ENCODE data around the gene ARPC5. TPM values are rescaled to one million over a fixed set of nuclear protein-coding genes. Genes with fewer than 3 reads are reported as not detected.
A peak's percentile ranks its signal among the peaks of the same experiment; 100 is the strongest.
"Not testable (repeated sequence)": the region's sequence is repeated elsewhere in the genome, so short reads cannot be mapped to it uniquely, and the experiment has no call there.

The ARPC5 gene
- 10 to 100 TPM; 33.0 to 73.5 (median 68.2) TPM for total RNA-seq

GRCh38 chr1:183635606-183636333, at the start of gene ARPC5:
ARPC5 (minus strand) TSS chr1:183635783; CDS start chr1:183635659, 124 bp downstream.
- peak within 1 kb of the TSS; percentile 90 for H3K4me3 ChIP-seq (ENCODE audit: low read depth, poor library complexity, severe bottlenecking)
- intact Hi-C loops (cut with DNase I; ENCODE audit: low total_unique reads) = no loop called here
- DNase-seq (ENCODE audit: low spot score in 2 of 2) = peak; percentile 93 to 98
- peak in 1 of 2 donors; percentile 36 for TF ChIP-seq POLR2A (IDR thresholded peaks at IDR 0.05)
- TF ChIP-seq CTCF (IDR thresholded peaks at IDR 0.05) = no peak
- WGBS, 2 donors = 0% methylated on average over 63 to 64 of the region's 65 CpGs

DNA sequence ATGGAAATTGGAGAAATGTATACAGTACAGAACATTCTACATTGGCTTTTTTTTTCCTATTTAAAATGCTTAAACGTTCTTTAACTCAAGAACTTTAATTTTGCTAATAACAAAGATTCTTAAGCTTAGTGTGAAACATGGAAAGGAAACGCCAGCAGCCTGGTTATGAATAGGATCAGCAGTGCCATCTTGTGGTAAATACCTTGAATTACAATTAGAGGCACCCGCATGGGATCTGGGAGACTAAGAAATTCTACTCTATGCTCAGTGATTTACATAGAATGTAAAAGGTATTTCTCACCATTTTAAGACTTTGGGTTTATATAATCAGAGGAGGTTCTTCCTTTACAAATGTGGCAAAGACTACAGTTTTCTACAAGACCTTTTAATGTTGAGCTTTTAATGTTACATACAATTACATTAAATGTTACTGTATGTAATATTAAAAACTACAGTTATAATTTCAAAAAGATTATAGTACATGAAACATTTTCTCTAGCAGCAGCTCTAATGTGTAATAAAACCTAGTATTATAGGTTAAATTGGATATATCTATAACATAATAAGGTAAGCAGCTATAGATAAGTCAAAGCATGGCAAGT, 49.6 kb upstream of the ARPC5 start:
- TF ChIP-seq CTCF (IDR thresholded peaks at IDR 0.05) (no peak), POLR2A (IDR thresholded peaks at IDR 0.05) (no peak)
- intact Hi-C loops (cut with DNase I; ENCODE audit: low total_unique reads) = no loop called here
- peak in 1 of 2 donors; percentile 22 for DNase-seq (ENCODE audit: low spot score in 2 of 2)
- no peak overlapping the region for H3K4me3 ChIP-seq (ENCODE audit: low read depth, poor library complexity, severe bottlenecking)
- WGBS, 2 donors = 6 to 17% methylated on average over 3 of the region's 3 CpGs

GRCh38 chr1:183679363-183679762, 43.8 kb upstream of the ARPC5 start:
- DNase-seq (ENCODE audit: low spot score in 2 of 2); intact Hi-C loops (cut with DNase I; ENCODE audit: low total_unique reads); H3K4me3 ChIP-seq (ENCODE audit: low read depth, poor library complexity, severe bottlenecking): not testable (repeated sequence)
- WGBS, 2 donors = 96 to 98% methylated on average over 4 of the region's 4 CpGs

DNA sequence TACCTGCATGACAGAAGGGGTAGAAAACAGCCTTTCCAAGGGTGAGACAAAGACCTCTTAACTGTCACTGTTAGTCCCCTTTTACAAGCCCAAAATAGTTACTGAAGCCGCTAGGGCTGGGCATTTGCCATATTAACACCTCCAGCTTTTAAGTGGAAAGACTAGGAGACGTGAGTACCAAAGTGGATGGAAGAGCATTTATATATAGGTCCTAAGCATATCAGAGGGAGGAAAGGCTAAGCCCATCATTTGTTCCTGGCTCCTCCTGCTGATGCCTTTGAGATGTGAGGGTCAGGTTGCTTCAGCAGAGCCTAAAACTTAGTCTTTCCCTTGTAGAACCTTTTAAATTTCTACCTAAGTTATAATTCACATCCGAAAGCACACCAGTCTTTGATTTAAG, 43.2 kb upstream of the ARPC5 start:
- no peak overlapping the region for H3K4me3 ChIP-seq (ENCODE audit: low read depth, poor library complexity, severe bottlenecking)
- DNase-seq (ENCODE audit: low spot score in 2 of 2) = no peak
- intact Hi-C loops (cut with DNase I; ENCODE audit: low total_unique reads) = no loop called here
- 88 to 90% methylated on average over 3 of the region's 3 CpGs for WGBS, 2 donors
- no peak for TF ChIP-seq CTCF (IDR thresholded peaks at IDR 0.05)
- TF ChIP-seq POLR2A (IDR thresholded peaks at IDR 0.05) = no peak

GRCh38 chr1:183676586-183677189, 41.1 kb upstream of the ARPC5 start:
- 38 to 39% methylated on average over 2 of the region's 2 CpGs for WGBS, 2 donors

More at GRCh38 chr1:183676586-183677189, 41.1 kb upstream of the ARPC5 start:
- intact Hi-C loops (cut with DNase I; ENCODE audit: low total_unique reads) = no loop called here
- no peak for DNase-seq (ENCODE audit: low spot score in 2 of 2)
- TF ChIP-seq CTCF (IDR thresholded peaks at IDR 0.05) = no peak
- TF ChIP-seq POLR2A (IDR thresholded peaks at IDR 0.05) = no peak
- H3K4me3 ChIP-seq (ENCODE audit: low read depth, poor library complexity, severe bottlenecking) = no peak overlapping the region
